WERI-Rb-1 (cell line): ENCODE data around the gene GEMIN8.

Source experiments
- DNase-seq: peaks from one replicate; pipeline ENCODE4 v3.0.0-alpha.2; 2020
- H3K27ac ChIP-seq: fragments of 250-450 bp; sonication (Bioruptor Pico); 2 replicates; pipeline ENCODE4 v1.5.1; 2020; ENCODE audit warnings: mild to moderate bottlenecking, moderate library complexity
- H3K27me3 ChIP-seq: fragments of 250-450 bp; sonication (Bioruptor Pico); 2 replicates; pipeline ENCODE4 v1.5.1; 2021; ENCODE audit warnings: mild to moderate bottlenecking, low read depth, moderate library complexity; ENCODE audit not compliant: insufficient read depth, severe bottlenecking
- H3K36me3 ChIP-seq: fragments of 250-450 bp; sonication (Bioruptor Pico); 2 replicates; pipeline ENCODE4 v1.5.1; 2020; ENCODE audit warnings: mild to moderate bottlenecking, moderate library complexity
- H3K4me3 ChIP-seq: 2 replicates; pipeline ENCODE4 v1.5.1; 2011; ENCODE audit warnings: low read depth, mild to moderate bottlenecking, control low read depth, low read length
- H3K9me3 ChIP-seq: fragments of 250-450 bp; sonication (Bioruptor Pico); 2 replicates; pipeline ENCODE4 v1.5.1; 2021; ENCODE audit warnings: mild to moderate bottlenecking, moderate library complexity; ENCODE audit not compliant: severe bottlenecking
- CTCF ChIP-seq: IDR thresholded peaks from 2 replicates; pipeline ENCODE4 v1.5.1; 2011; ENCODE audit warnings: low read depth, mild to moderate bottlenecking, control low read depth, inconsistent platforms, low read length

Gene GEMIN8

GRCh38 chrX:14003876-14004425 is 25.7 kb downstream of the GEMIN8 start:
- no peak for TF ChIP-seq CTCF
- Histone ChIP-seq H3K36me3 (no peaks in the 10 kb centered on the region), H3K27ac (no peak overlapping the region), H3K27me3 (no peaks in the 10 kb centered on the region), H3K4me3 (no peak overlapping the region), H3K9me3 (peaks cover 3% of the 10 kb centered on the region)
- DNase-seq, result no peak

GRCh38 chrX:14003028-14003427 is 26.7 kb downstream of the GEMIN8 start:
- no peaks in the 10 kb centered on the region for H3K36me3 ChIP-seq
- peaks cover 3% of the 10 kb centered on the region for H3K9me3 ChIP-seq
- no peak for DNase-seq
- H3K4me3 ChIP-seq, result no peak overlapping the region
- no peak overlapping the region for H3K27ac ChIP-seq
- H3K27me3 ChIP-seq, result no peaks in the 10 kb centered on the region
- TF ChIP-seq CTCF, result no peak

- TF ChIP-seq CTCF, result no peak
- Histone ChIP-seq H3K27me3 (no peaks in the 10 kb centered on the region), H3K9me3 (peaks cover 2% of the 10 kb centered on the region)
Observed at GRCh38 chrX:13996650-13997049, 33.0 kb downstream of the GEMIN8 start.

GRCh38 chrX:13994536-13995080 is 35.1 kb downstream of the GEMIN8 start:
- Histone ChIP-seq H3K9me3 (no peaks in the 10 kb centered on the region), H3K4me3 (no peak overlapping the region), H3K36me3 (no peaks in the 10 kb centered on the region), H3K27me3 (no peaks in the 10 kb centered on the region), H3K27ac (no peak overlapping the region)
- DNase-seq, result no peak
- TF ChIP-seq CTCF, result no peak

More at GRCh38 chrX:13996650-13997049, 33.0 kb downstream of the GEMIN8 start:
- Histone ChIP-seq H3K36me3 (no peaks in the 10 kb centered on the region), H3K4me3 (no peak overlapping the region), H3K27ac (no peak overlapping the region)
- DNase-seq, result no peak

GRCh38 chrX:13994104-13994503 is 35.6 kb downstream of the GEMIN8 start:
- Histone ChIP-seq H3K9me3 (no peaks in the 10 kb centered on the region), H3K4me3 (no peak overlapping the region), H3K27me3 (no peaks in the 10 kb centered on the region), H3K36me3 (no peaks in the 10 kb centered on the region), H3K27ac (no peak overlapping the region)
- no peak for TF ChIP-seq CTCF
- no peak for DNase-seq
